Endothelial cell (in vitro differentiated cells): Measurements from ENCODE around the gene STN1. TPM values are rescaled to one million over a fixed set of nuclear protein-coding genes. Genes with fewer than 3 reads are reported as not detected.
A peak's percentile ranks its signal among the peaks of the same experiment; 100 is the strongest.
"Not testable (repeated sequence)": the region's sequence is repeated elsewhere in the genome, so short reads cannot be mapped to it uniquely, and the experiment has no call there.

Experiments
- DNase-seq: peaks from one replicate; pipeline ENCODE4 v3.0.0; 2021; ENCODE audit warnings: low spot score
- H3K27ac Mint-ChIP-seq: one replicate; pipeline ENCODE4 v1.8.0; 2021; ENCODE audit warnings: mixed read lengths, inconsistent platforms; ENCODE audit not compliant: unreplicated experiment
- H3K27me3 Mint-ChIP-seq: one replicate; pipeline ENCODE4 v1.8.0; 2021; ENCODE audit warnings: mild to moderate bottlenecking, moderate library complexity, mixed read lengths, inconsistent platforms; ENCODE audit not compliant: unreplicated experiment
- H3K36me3 Mint-ChIP-seq: one replicate; pipeline ENCODE4 v1.8.0; 2021; ENCODE audit warnings: mild to moderate bottlenecking, low read depth, mixed read lengths, inconsistent platforms; ENCODE audit not compliant: unreplicated experiment
- H3K4me1 Mint-ChIP-seq: one replicate; pipeline ENCODE4 v1.8.0; 2021; ENCODE audit warnings: mild to moderate bottlenecking, mixed read lengths, inconsistent platforms; ENCODE audit not compliant: unreplicated experiment
- H3K4me3 Mint-ChIP-seq: one replicate; pipeline ENCODE4 v1.8.0; 2021; ENCODE audit warnings: mild to moderate bottlenecking, mixed read lengths, inconsistent platforms; ENCODE audit not compliant: unreplicated experiment
- H3K9me3 Mint-ChIP-seq: one replicate; pipeline ENCODE4 v1.8.0; 2021; ENCODE audit warnings: mixed read lengths, inconsistent platforms; ENCODE audit not compliant: unreplicated experiment
- total RNA-seq: library from RNA; stranded (reverse); fragmentation: NEBNext Ultra II Directional; extraction: Animal tissue kit (Norgen Biotek cat#: 25700); gene quantifications from one replicate; pipeline ENCODE4 v1.2.1, GENCODE V29; 2021; ENCODE audit not compliant: unreplicated experiment
- TF ChIP-seq, protein P1 (sequence below): fragments of 200-600 bp; sonication (generic); IDR thresholded peaks from one replicate; pipeline ENCODE4 v1.5.0; 2021; ENCODE audit warnings: antibody characterized with exemption; ENCODE audit not compliant: unreplicated experiment

STN1 gene
- total RNA-seq, 1 donor from 2014 or later = 11.5 TPM

- no peaks in the 10 kb centered on the region for H3K9me3 Mint-ChIP-seq
- no peak for DNase-seq
- H3K4me3 Mint-ChIP-seq = no peak overlapping the region
- peaks cover 8% of the 10 kb centered on the region for H3K27me3 Mint-ChIP-seq
- TF ChIP-seq, protein P1, sequence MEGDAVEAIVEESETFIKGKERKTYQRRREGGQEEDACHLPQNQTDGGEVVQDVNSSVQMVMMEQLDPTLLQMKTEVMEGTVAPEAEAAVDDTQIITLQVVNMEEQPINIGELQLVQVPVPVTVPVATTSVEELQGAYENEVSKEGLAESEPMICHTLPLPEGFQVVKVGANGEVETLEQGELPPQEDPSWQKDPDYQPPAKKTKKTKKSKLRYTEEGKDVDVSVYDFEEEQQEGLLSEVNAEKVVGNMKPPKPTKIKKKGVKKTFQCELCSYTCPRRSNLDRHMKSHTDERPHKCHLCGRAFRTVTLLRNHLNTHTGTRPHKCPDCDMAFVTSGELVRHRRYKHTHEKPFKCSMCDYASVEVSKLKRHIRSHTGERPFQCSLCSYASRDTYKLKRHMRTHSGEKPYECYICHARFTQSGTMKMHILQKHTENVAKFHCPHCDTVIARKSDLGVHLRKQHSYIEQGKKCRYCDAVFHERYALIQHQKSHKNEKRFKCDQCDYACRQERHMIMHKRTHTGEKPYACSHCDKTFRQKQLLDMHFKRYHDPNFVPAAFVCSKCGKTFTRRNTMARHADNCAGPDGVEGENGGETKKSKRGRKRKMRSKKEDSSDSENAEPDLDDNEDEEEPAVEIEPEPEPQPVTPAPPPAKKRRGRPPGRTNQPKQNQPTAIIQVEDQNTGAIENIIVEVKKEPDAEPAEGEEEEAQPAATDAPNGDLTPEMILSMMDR = no peak
- no peak overlapping the region for H3K27ac Mint-ChIP-seq
- H3K36me3 Mint-ChIP-seq = peaks cover 10% of the 10 kb centered on the region
- H3K4me1 Mint-ChIP-seq = peaks cover 71% of the 10 kb centered on the region
These were observed 70.6 kb downstream of the STN1 start for GRCh38 chr10:103847346-103847745.

GRCh38 chr10:103845972-103846371 lies 72.0 kb downstream of the STN1 start:
- peak overlapping the region; percentile 2 for H3K4me3 Mint-ChIP-seq
- H3K36me3 Mint-ChIP-seq = peaks cover 10% of the 10 kb centered on the region
- peak overlapping the region; percentile 76 for H3K27ac Mint-ChIP-seq
- H3K9me3 Mint-ChIP-seq = no peaks in the 10 kb centered on the region
- DNase-seq = peak; percentile 41
- H3K27me3 Mint-ChIP-seq = peaks cover 8% of the 10 kb centered on the region
- TF ChIP-seq, protein P1 = no peak
- H3K4me1 Mint-ChIP-seq = peaks cover 64% of the 10 kb centered on the region

DNA sequence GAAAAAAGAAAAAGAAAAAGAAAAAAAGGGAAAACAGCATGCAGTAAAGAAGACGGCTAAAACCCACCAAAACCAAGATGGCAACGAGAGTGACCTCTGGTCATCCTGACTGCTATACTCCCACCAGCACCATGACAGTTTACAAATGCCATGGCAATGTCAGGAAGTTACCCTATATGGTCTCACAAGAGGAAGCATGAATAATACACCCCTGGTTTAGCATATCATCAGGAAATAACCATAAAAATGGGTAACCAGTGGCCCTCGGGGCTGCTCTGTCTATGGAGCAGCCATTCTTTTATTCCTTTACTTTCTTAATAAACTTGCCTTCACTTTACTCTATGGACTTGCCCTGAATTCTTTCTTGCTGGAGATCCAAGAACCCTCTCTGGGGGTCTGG lies 72.6 kb downstream of the STN1 start:
- H3K4me1 Mint-ChIP-seq = peaks cover 64% of the 10 kb centered on the region
- peak overlapping the region; percentile 2 for H3K4me3 Mint-ChIP-seq
- not testable (repeated sequence) for H3K9me3 Mint-ChIP-seq, H3K27me3 Mint-ChIP-seq, DNase-seq, H3K36me3 Mint-ChIP-seq
- H3K27ac Mint-ChIP-seq = peak overlapping the region; percentile 76

DNA sequence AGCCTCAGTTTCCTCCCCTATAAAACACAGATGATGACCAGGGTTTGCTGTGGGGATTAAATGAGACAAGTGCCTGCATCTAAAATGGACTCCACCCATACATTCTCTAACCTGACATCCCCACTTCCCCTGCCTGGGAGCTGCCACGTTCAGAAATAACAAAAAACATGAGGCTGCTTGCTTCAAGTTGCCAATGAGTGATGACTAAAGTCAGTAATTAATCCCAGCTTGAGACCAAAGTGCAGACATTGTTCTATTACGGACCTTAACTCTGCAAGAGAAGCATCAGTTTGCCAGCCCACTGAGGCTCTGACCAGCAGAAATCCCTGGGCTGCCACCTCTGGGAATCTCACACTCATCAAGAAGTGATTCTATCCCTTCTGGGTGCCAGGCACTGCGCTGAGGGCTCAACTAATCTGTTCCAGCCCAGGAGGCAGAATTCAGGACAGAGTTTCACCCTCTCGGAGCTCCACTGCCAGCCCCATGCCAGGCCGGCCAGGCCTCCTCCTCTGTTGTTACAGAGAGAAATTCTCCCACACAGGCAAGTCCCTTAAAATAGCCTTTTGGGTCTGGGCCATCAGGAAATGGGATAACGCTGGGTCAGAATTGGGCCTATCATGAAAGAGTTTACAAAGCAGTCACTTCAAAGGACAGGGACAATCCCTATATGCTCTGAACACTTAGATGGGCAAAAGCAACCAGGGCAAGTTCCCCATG lies 74.0 kb downstream of the STN1 start:
- H3K27me3 Mint-ChIP-seq = peaks cover 10% of the 10 kb centered on the region
- no peaks in the 10 kb centered on the region for H3K9me3 Mint-ChIP-seq
- no peak for DNase-seq
- H3K27ac Mint-ChIP-seq = no peak overlapping the region
- peaks cover 4% of the 10 kb centered on the region for H3K36me3 Mint-ChIP-seq
- H3K4me1 Mint-ChIP-seq = peaks cover 67% of the 10 kb centered on the region
- TF ChIP-seq, protein P1 = no peak
- no peak overlapping the region for H3K4me3 Mint-ChIP-seq

DNA sequence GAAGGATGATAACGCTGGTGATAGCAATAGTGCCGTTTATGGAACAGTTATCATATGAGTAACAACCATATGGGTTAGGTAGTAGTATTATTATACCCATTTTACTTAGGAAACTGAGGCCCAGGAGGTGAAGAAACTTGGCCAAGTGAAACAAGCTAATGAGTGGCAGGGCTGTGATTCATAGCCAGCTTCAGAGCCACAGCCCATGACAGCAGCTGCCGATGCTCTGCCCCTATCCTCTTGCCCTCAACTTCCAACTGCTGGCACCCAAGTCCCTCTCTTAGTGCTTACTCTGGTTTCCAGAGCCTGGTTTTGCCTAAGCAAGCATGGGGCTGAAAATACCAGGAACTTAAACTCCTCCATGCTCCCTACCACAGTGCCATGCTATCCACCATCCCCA lies 74.9 kb downstream of the STN1 start:
- Mint-ChIP-seq H3K4me1 (peaks cover 67% of the 10 kb centered on the region), H3K36me3 (peaks cover 4% of the 10 kb centered on the region), H3K4me3 (no peak overlapping the region), H3K27ac (no peak overlapping the region), H3K9me3 (no peaks in the 10 kb centered on the region), H3K27me3 (peaks cover 11% of the 10 kb centered on the region)
- no peak for DNase-seq
- TF ChIP-seq, protein P1 = no peak
